Psoas muscle (tissue), 8 donors: Measurements from ENCODE around the gene CLSTN2. TPM values are rescaled to one million over a fixed set of nuclear protein-coding genes. Genes with fewer than 3 reads are reported as not detected.

Experiments used
- ATAC-seq, 4 donors: fragments of 200-7000 bp; cut with Tn5 transposase; one replicate each; pipeline ENCODE4 v1.9.1; 2020; ENCODE audit warnings: moderate library complexity in 3 of 4, mild to moderate bottlenecking in 2 of 4
- DNase-seq, 2 donors: peaks; one replicate each; pipeline ENCODE4 v3.0.0-alpha.2; 2020
- H3K27ac ChIP-seq: fragments of 200-600 bp; one replicate; pipeline ENCODE4 v1.8.0; 2022
- H3K27me3 ChIP-seq, 3 donors: fragments of 200-600 bp in 1 of 3; one replicate each; pipeline versions ENCODE4 v1.6.1 to v1.8.0; 2013 to 2022; ENCODE audit warnings: low read length in 2 of 3, mild to moderate bottlenecking in 2 of 3, moderate library complexity in 1 of 3; ENCODE audit not compliant: insufficient read depth in 3 of 3
- H3K36me3 ChIP-seq, 2 donors: fragments of 200-600 bp in 1 of 2; one replicate each; pipeline versions ENCODE4 v1.6.1 to v1.8.0; 2013 to 2022; ENCODE audit warnings: low read depth in 1 of 2, mild to moderate bottlenecking in 1 of 2, moderate library complexity in 1 of 2; ENCODE audit not compliant: insufficient read depth in 1 of 2
- H3K4me1 ChIP-seq: fragments of 200-600 bp; one replicate; pipeline ENCODE4 v1.8.0; 2022
- H3K4me3 ChIP-seq: fragments of 200-600 bp; one replicate; pipeline ENCODE4 v1.8.0; 2022; ENCODE audit warnings: mild to moderate bottlenecking
- H3K9me3 ChIP-seq: fragments of 200-600 bp; one replicate; pipeline ENCODE4 v1.8.0; 2022
- CTCF ChIP-seq: fragments of 200-600 bp; IDR thresholded peaks from one replicate; pipeline ENCODE4 v1.8.0; 2022; ENCODE audit warnings: antibody characterized with exemption
- WGBS, 3 donors: extraction: QIAGEN DNeasy Blood & Tissue Kit; methylation state at CpG; one replicate each; pipeline versions ENCODE4 v1.1.6 to v1.1.7; 2013; 5-methylcytosine and 5-hydroxymethylcytosine counted together
- intact Hi-C, 2 donors: fragments of 100-400 bp; cut with DNase I; formaldehyde crosslinking; loops; one replicate each; pipeline versions ENCODE4 v1.11.0 to v1.14.2; 2022
- polyA plus RNA-seq, 3 donors: library from polyadenylated mRNA; stranded (reverse); fragments of 200-250 nt; gene quantifications; one replicate each; pipeline ENCODE4 v1.2.3, GENCODE V29; 2013
- total RNA-seq, 4 donors: library from RNA; stranded (reverse); fragmentation: NEBNext Ultra II Directional in 2 of 4; extraction: Animal tissue kit (Norgen Biotek cat#: 25700) in 2 of 4; gene quantifications; one replicate each; pipeline versions ENCODE4 v1.2.1 to v1.2.4, GENCODE V29; 2021 to 2023
- donor health status: healthy with polysubstance abuse.
- donor health status: DM: no; HTN: no; CAD: no; lungs with moderate emphysema.
- donor health status: Bipolar disorder and iron deficiency.
- donor health status: healthy.
- donor health status: DM: yes; HTN: yes; CAD: no.
- donor health status: DM: no; HTN: no; CAD: no.
- donor health status: DM: no; HTN: no; CAD: no.
- donor health status: DM: yes; HTN: yes; CAD: no.

Gene CLSTN2
- total and polyA plus RNA-seq, 7 donors = 0.24 to 5.0 (median 1.5) TPM

GRCh38 chr3:140459462-140459861 is 524.5 kb downstream of the CLSTN2 start:
- H3K9me3 ChIP-seq = no peaks in the 10 kb centered on the region
- ATAC-seq = no peak
- DNase-seq = no peak
- H3K4me3 ChIP-seq = no peak overlapping the region
- no peaks in the 10 kb centered on the region for H3K36me3 ChIP-seq
- 56 to 64% (median 64%) methylated on average over 8 of the region's 8 CpGs for WGBS, 3 donors
- no peaks in the 10 kb centered on the region for H3K4me1 ChIP-seq
- no peaks in the 10 kb centered on the region for H3K27me3 ChIP-seq
- H3K27ac ChIP-seq = no peak overlapping the region
- intact Hi-C loops = no loop called here
- TF ChIP-seq CTCF = no peak

DNA sequence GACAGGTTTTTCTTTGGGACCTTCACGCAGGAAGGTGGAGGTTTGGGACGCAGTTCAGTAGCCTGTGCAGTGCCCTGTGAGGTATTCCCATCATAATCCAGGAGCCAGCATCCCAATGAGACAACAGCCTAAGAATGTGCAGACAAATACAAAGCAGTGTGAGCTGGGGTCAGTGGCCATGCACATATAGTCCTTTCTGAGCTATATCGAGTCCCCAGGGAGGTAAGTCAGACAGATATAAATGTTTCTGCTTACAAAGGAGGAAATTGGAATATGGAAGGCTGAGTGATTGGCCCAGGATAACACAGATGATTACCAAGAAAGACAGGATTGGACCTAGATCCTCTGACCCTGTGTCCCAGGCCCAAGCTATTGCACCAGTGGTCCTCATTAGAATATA is 526.3 kb downstream of the CLSTN2 start:
- Histone ChIP-seq H3K36me3 (no peaks in the 10 kb centered on the region), H3K27me3 (no peaks in the 10 kb centered on the region), H3K4me1 (no peaks in the 10 kb centered on the region), H3K4me3 (no peak overlapping the region), H3K9me3 (no peaks in the 10 kb centered on the region), H3K27ac (no peak overlapping the region)
- intact Hi-C loops = no loop called here
- DNase-seq (no peak), ATAC-seq (no peak)
- 96 to 99% (median 97%) methylated on average over 3 of the region's 3 CpGs for WGBS, 3 donors
- TF ChIP-seq CTCF = no peak

DNA sequence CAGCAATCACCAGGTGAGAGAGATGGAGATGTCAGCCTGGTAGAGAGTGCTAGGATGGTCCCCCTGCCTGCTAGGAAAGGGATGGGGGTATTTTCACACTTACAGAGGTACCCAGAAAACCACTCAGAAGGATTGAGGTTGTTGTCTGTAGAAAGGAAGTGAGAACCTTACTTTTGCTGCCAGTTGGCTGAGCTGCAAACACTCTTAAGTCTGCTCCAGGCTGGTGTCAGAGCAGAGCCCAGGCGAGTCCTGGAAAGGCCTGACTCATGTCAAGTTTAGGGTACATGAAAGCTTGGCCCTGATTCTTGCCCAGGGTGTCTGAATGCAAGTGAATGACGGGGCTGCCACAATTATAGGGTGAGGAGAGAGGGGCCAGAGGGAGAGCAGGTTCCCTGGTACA is 528.4 kb downstream of the CLSTN2 start:
- TF ChIP-seq CTCF = no peak
- no peaks in the 10 kb centered on the region for H3K36me3 ChIP-seq
- no peak overlapping the region for H3K4me3 ChIP-seq
- WGBS, 3 donors = 54 to 76% (median 66%) methylated on average over 2 of the region's 2 CpGs
- DNase-seq = no peak
- no peaks in the 10 kb centered on the region for H3K9me3 ChIP-seq
- intact Hi-C loops = no loop called here
- no peaks in the 10 kb centered on the region for H3K4me1 ChIP-seq
- no peak overlapping the region for H3K27ac ChIP-seq
- ATAC-seq = no peak
- no peaks in the 10 kb centered on the region for H3K27me3 ChIP-seq

DNA sequence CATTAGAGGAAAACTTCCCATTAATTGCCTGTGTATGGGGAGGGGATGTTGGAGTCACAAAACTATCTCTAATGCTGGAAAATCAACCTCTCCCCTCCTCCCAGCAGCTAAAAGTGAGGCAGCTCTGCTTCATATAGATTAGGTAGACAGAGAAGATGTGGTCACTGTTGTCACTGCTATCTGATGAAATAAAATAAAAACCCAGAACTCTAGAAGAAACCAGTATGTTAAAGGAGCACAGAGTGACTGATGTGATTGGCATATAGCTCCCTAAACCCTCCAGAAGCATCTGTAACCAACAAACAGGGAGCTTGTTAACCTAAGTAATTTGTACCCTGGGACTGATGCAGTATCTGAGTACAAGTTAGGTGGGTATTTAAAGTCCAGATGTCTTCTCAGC is 531.0 kb downstream of the CLSTN2 start:
- intact Hi-C loops = no loop called here

More for the DNA sequence above, 531.0 kb downstream of the CLSTN2 start:
- no peak for TF ChIP-seq CTCF
- no peaks in the 10 kb centered on the region for H3K36me3 ChIP-seq
- no peaks in the 10 kb centered on the region for H3K9me3 ChIP-seq
- DNase-seq = no peak
- H3K4me3 ChIP-seq = no peak overlapping the region
- no peaks in the 10 kb centered on the region for H3K27me3 ChIP-seq
- no peaks in the 10 kb centered on the region for H3K4me1 ChIP-seq
- ATAC-seq = no peak
- no peak overlapping the region for H3K27ac ChIP-seq
